ENCODE data around the gene TEX22.

- TF ChIP-seq, protein P1, sequence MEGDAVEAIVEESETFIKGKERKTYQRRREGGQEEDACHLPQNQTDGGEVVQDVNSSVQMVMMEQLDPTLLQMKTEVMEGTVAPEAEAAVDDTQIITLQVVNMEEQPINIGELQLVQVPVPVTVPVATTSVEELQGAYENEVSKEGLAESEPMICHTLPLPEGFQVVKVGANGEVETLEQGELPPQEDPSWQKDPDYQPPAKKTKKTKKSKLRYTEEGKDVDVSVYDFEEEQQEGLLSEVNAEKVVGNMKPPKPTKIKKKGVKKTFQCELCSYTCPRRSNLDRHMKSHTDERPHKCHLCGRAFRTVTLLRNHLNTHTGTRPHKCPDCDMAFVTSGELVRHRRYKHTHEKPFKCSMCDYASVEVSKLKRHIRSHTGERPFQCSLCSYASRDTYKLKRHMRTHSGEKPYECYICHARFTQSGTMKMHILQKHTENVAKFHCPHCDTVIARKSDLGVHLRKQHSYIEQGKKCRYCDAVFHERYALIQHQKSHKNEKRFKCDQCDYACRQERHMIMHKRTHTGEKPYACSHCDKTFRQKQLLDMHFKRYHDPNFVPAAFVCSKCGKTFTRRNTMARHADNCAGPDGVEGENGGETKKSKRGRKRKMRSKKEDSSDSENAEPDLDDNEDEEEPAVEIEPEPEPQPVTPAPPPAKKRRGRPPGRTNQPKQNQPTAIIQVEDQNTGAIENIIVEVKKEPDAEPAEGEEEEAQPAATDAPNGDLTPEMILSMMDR (IDR thresholded peaks at IDR 0.05; ENCODE audit: low read length): no peak
- TF ChIP-seq EZH2 (optimal IDR thresholded peaks at IDR 0.05; ENCODE audit: low read depth, low read length): no peak
Measured at GRCh38 chr14:105460616-105461015, 62.3 kb downstream of the TEX22 start.

All from MM.1S (cell line).